ENCODE measurements around the gene ACBD5. TPM values are rescaled to one million over a fixed set of nuclear protein-coding genes. Genes with fewer than 3 reads are reported as not detected.
"Not testable (repeated sequence)": the region's sequence is repeated elsewhere in the genome, so short reads cannot be mapped to it uniquely, and the experiment has no call there.

ACBD5 gene
- total RNA-seq, 1 experiment from 2014 or later = 38.5 TPM

DNA sequence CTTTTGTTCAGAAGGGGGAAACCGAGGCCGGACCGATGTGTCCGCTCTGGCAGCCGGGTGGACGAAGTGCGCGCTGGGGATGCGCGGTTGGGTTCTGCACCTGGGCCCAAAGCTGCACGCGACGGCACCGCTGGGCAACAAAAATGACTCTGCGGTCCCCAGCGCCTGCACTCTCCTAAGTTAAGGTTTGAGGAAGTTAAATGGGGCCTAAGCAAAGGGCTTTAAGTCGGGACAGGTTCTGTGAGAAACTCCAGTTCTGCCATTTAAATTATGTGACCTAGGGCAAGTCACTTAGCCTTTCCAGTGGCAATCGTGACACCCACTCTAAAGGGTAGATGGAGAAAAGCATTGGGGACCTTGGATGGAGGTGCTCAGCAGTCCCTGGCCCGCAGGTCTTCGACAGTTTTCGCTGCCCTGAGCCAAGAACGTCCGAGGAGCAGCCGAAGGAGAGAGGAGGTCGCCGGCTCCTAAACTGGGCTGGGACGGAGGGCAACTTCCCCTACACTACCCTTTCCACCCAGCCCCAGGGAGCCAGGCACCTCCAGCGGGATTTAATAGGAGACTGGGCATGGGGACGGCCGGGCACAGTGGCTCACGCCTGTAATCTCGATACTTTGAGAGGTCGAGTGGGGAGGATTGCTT, 534 bp upstream of the ACBD5 start:
- DNase-seq (ENCODE audit: low spot score) = peak; percentile 16

DNA sequence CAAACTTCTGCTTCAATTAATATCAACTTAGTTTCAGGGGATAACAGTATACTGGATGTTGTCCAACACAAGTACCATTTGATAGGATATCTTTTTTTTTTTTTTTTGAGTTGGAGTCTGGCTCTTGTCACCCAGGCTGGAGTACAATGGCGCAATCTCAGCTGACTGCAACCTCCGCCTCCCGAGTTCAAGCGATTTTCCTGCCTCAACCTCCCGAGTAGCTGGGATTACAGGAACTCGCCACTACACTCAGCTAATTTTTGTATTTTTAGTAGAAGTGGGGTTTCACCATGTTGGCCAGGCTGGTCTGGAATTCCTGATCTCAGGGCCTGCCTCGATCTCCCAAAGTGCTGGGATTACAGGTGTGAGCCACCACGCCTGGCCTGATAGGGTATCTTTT, 3.1 kb downstream of the ACBD5 start:
- not testable (repeated sequence) for DNase-seq (ENCODE audit: low spot score)

DNA sequence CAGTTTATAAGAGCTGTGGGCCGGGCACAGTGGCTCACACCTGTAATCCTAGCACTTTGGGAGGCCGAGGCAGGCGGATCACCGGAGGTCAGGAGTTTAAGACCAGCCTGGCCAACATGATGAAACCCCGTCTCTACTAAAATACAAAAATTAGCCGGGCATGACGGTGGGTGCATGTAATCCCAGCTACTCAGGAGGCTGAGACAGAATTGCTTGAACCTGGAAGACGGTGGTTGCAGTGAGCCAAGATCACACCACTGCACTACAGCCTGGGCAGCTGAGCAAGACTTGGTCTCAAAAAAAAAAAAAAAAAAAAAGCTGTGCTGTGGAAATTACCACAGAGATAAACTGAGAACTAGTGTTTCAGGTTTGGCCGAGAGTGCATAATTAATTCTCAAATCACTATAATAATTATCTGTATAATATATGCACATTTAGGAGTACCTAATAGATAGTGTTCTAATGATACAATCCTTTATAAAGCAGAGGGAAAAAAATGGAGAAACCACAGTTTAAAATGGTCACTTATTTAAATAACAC, 3.9 kb downstream of the ACBD5 start:
- DNase-seq (ENCODE audit: low spot score) = not testable (repeated sequence)

DNA sequence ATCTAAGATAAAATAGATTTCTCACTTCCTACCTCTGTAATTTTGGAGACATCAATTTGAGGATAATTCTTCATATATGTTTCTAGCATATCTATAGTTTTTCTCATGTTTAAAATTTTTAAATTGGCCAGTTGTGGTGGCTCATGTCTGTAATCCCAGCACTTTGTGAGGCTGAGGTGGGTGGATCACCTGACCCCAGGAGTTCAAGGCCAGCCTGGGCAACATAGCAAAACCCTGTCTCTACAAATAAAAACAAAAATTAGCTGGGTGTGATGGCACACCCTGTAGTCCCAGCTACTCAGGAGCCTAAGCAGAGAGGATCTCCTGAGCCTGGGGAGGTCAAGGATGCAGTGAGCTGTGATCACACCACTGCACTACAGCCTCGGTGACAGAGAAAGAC, 4.9 kb downstream of the ACBD5 start:
- no peak for DNase-seq (ENCODE audit: low spot score)

DNA sequence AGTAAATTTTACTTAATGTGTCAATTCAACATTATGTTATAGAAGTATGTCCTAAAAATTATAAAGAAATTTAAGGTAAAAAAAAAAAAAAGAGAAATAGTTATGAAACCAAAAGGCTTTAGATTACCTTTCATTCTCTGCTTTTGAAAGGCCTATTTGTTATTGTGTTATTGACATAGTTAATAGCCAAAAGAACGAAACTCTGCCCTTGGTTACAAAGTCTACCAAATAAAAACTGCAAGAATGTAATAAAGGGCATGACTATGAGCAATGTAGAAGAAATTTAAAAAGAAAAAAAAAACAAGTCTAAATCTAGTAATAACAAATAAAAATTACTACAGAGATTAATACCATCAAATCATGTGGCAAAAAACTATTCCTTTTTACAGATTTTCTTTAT, 10.6 kb downstream of the ACBD5 start:
- DNase-seq (ENCODE audit: low spot score) = no peak

DNA sequence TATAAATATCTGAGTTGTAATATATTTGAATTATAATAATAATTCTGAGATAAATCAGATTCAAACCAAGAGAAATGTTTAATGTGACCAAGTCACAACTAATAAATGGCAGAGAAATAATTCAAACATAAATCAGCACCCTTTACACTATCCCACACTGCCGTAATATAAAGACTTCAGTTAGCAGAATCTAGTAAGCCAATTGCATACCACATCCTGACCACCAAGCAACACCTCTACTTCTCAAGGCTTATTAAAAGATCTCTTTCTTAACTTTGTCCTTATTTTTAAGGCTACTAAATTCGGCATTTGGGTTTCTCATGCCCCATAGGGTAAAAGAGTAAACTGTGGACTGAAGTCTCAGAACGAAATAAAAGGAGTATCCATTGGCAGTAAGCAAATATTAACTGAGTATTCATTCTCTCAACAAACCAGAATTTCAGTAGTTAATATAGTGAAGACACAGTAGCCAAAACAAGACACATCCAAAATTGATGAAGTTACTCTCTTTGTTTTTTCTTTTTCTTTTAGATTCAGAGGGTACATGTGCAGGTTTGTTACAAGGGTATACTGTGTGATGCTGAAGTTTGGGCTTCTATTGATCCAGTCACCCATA, 14.8 kb downstream of the ACBD5 start:
- no peak for DNase-seq (ENCODE audit: low spot score)

DNA sequence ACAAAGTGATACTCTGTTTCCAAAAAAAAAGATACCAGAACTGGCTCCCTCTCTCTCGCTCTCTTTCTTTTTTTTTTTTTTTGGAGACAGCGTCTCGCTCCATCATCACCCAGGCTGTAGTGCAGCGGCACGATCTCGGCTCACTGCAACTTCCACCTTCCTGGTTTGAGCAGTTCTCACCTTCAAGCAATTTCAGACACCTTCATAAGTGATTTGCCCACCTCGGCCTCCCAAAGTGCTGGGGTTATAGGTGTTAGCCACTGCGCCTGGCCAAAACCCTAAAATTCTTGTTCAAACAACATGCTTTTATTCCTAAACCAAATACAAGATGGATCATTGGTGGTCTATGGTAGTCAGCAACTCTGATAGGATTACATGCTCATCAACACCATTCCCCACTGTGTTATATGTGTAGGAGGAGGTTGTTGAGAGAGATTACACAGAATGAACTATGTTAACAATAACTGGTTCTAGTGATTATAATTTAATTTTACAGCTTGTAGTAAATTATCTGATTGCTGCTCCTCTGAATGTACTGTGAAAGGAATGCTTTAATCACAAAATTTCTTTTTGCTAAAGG, 15.5 kb downstream of the ACBD5 start:
- DNase-seq (ENCODE audit: low spot score) = no peak

DNA sequence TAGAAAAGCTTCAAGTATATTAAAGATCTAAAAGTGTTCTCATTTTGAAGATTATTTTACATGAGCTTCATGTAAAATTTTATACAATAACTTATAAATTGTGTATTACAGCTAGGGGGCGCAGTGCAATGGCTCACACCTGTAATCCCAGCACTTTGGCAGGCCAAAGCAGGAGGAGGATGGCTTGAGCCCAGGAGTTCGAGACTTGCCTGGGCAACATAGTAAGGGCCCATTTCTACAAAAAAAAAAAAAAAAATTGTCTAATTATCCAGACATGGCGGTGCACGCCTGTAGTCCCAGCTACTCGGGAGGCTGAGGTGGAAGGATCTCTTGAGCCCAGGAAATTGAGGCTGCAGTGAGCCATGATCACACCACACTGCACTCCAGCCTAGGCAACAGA, 16.6 kb downstream of the ACBD5 start:
- DNase-seq (ENCODE audit: low spot score) = peak; percentile 53

DNA sequence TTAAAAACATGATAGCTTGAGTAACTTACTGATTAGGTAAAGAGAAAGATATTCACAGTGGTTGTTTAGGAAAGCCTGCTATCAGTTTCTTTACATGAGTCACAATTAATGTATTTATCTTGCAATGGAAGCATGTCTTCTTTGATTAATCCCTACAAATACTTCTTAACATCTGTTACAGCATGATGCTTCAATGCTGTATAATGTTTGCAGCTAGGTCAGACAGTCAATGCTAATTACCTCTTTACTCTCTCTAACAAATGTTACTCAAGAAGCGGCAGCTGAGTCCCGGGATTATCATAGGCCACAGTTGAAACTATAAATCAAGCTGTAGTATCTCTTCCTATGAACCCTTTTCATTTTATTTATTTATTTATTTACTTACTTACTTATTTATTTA, 33.2 kb downstream of the ACBD5 start:
- no peak for DNase-seq (ENCODE audit: low spot score)

DNA sequence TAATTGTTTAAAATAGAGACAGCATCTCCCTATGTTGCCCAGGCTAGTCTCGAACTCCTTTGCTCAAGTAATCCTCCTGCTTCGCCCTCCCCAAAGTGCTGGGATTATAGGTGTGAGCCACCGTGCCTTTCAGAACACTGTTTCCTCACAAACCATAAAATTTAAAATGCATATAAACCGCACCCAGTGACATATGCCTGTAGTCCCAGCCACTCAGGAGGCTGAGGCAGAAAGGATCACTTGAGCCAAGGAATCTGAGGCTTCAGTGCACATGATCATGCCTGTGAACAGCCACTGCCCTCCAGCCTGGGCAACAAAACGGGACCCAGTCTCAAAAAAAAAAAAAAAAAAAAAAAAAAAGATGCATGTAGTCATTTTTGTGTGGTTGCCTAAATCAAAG, 36.8 kb downstream of the ACBD5 start:
- DNase-seq (ENCODE audit: low spot score) = no peak

DNA sequence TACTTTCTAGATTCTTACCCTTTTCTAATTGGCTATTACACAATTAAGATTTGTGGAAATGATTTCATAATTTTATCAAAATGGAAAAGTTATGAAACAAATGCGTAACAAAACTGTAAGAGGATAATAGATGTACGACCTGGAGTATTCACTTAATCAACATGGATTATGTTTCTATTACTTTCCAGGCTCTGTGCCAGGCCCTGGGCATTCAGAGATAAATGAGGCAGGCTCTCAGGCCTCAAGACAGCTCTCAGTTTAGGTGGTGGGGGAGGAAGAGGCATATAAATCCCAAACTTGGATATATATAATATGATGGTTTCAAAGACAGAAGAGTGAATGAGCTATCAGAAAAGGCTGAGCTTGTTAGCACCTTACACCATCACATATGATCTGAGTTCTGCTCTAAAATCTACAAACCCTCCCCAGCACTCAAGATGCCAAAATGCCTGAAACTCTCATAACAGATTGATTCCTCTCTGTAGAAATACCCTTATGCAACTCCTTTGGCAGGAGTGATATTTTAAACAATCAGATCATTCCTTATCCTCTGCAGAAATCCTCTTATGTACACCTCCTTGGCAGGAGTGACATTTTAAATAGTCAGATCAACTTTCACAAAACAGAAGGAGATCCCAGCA, 42.5 kb downstream of the ACBD5 start:
- DNase-seq (ENCODE audit: low spot score) = no peak

DNA sequence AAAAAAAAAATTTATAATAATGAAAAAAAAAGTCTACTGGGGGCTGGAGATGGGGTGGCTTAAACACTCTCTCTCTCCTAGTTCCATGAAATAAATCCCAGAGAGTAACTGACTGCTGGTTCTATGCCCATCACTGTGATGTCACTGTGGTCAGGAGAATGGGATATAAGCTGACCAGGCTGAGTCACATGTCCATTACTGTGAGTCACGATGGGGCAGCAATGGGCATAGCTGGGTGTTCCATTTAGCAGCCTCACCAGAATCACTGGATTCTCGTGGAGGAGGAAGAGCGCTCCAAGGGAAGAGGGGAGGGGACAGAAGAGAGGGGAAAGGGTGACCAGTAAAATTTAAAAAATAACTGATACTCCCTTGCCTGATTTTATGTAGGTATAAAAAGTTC, 48.3 kb downstream of the ACBD5 start:
- DNase-seq (ENCODE audit: low spot score) = peak; percentile 99

DNA sequence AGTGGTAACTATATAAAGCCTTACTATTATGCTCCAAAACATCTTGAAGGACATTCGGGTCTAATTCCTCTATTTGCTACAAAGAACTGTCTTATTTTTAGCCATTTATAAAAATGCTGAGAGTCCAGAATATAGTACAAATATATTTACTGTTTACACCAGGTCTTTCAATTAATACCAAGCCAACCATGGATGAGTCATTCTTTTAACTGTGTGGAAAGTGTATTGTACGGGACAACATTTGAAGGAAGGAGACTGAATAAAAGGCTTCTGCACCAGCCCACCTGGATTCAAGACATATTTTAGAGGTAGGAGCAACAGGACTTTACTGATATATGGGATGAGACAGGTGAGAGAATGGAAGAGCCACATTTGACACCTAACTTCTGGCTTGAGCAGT, 50.1 kb downstream of the ACBD5 start:
- no peak for DNase-seq (ENCODE audit: low spot score)

DNA sequence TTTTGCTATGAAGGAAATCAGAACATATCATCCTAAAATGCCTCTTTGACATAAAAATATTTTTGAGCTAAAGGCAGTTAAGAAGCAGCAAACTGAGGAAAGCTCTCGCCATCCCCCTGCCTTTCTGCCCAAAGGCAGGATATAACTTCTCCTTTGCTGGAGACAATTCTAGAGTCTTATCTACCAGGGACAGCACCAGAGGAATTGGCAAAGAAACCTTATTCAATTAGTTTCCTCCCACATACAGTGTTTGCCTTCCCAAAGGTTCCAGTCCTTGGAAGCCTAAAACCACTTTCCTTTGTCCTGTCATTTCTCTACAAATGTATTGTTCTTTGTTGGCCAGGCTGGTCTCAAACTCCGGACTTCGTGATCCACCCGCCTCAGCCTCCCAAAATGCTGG, 51.7 kb downstream of the ACBD5 start:
- no peak for DNase-seq (ENCODE audit: low spot score)

DNA sequence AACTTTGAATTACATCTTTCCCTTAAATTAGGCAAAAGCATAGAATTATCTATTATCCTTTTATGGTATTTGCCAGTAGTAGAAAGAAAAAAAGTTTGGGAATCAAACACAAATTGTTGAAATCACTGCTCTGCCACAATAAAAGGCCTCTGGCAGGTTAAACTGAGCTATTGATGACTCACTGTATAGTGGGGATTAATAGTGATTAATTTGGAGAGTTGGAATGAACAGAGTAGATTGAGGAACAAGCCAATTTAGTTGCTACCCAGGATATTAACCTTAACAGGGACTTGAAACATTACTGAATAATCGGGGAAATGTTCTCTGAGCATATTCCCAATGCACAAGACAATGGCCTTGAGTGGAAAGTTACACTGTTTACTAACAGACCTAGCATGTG, 52.3 kb downstream of the ACBD5 start:
- no peak for DNase-seq (ENCODE audit: low spot score)

DNA sequence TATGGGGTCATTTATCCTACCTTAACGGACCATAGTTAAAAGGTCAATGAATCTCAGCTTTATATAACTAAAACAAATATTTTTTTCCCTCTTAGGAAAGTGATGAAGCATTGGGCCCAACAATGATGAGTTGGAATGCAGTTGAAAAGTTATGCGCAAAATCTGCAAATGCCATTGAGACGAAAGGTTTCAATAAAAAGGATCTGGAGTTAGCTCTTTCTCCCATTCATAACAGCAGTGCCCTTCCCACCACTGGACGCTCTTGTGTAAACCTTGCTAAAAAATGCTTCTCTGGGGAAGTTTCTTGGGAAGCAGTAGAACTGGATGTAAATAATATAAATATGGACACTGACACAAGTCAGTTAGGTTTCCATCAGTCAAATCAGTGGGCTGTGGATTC, 70.7 kb downstream of the ACBD5 start:
- DNase-seq (ENCODE audit: low spot score) = no peak

DNA sequence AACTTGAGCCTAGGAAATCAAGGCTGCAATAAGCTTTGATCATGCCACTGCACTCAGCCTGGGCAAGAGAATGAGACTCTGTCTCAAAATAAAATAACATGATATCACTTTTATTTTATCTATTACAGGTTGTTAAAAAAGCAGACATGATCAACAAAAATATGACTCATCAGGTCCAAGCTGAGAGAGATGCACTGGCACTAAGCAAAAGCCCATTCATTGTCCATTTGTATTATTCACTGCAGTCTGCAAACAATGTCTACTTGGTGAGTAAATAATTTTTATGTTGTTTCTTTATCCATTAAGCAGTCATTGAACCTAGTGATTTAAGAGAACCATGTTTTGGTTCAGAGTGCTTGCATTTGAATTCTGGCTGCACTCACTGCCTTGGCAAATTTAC, 82.2 kb downstream of the ACBD5 start:
- peak; percentile 19 for DNase-seq (ENCODE audit: low spot score)

DNA sequence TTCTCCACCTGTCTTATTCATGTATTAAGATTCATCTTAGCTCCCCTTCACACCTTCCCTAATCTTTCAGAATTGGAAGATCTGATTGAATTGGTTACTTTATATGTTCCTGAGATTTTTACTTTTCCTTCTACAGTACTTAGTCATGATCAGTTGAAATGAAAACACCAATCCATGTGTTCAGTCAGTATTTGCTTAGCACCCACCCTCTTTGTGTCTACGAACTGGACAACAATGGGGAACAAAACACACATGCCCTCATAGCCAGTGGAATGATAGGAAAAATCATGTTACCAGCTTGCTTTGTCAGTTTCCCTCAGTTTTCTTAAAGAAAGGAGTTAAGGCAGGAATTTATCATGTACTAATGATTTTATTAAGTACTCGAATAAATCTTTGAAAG, 83.4 kb downstream of the ACBD5 start:
- DNase-seq (ENCODE audit: low spot score) = no peak

DNA sequence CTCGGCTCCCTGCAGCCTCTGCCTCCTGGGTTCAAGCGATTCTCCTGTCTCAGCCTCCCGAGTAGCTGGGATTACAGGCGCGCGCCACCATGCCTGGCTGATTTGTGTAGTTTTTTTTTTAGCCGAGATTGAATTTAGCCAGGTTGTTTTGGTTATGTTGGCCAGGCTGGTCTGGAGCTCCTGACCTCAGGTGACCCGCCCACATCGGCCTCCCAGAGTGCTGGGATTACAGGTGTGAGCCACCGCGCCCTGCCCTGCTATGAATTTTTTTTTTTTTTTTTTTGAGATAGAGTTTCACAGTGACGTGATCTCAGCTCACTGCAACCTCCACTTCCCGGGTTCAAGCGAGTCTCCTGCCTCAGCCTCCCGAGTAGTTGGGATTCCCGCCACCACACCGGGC, 84.0 kb downstream of the ACBD5 start:
- not testable (repeated sequence) for DNase-seq (ENCODE audit: low spot score)

DNA sequence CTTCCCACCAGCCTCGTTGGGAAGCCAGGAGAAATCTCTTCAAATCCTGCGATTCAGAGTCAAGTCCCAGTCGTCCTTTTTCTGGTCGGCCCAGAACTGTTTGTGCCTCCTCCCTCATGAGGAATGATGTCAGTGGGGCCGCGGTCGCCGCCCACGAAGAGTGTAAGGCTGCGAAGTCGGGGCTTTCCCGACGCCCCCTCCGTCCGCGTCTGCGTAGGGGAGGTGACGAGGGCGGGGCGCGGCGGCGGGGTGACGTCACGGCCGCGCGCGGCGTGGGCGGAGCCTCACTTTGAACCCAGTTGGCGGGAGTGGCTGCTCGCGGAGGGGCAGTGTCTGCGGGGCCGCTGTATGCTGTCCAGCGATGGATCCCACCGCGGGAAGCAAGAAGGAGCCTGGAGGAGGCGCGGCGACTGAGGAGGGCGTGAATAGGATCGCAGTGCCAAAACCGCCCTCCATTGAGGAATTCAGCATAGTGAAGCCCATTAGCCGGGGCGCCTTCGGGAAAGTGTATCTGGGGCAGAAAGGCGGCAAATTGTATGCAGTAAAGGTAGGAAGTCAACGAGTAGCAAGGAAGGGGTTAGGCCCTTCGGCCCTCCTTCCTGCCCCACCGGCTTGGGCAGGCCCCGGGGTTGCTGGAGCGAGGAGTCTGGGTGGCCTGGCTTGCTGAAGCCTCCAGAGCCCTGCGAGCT, 85.4 kb downstream of the ACBD5 start, which contains the start of gene MASTL:
TSS of gene MASTL (plus strand) at position 287 of the 689 bp plus-strand sequence. CDS start at position 362, 75 bp downstream.
- DNase-seq (ENCODE audit: low spot score) = peak; percentile 89

DNA sequence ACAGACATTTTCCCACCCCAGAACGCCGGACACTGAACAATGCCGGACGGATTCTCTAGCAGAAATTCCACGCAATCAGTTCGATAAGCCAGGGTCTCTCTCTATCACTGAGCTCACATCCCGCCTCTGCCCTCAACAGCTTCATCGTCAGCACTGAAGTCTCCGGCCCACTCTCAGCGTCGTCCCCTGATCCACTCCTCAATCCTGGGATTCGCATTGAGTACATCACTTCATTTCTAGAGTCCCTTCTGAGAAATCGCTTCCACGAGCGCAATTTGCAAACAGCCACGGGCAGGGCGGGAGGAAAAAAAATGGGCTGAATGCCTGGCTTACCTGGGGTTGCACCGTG, 86.8 kb downstream of the ACBD5 start:
- DNase-seq (ENCODE audit: low spot score) = peak; percentile 46

DNA sequence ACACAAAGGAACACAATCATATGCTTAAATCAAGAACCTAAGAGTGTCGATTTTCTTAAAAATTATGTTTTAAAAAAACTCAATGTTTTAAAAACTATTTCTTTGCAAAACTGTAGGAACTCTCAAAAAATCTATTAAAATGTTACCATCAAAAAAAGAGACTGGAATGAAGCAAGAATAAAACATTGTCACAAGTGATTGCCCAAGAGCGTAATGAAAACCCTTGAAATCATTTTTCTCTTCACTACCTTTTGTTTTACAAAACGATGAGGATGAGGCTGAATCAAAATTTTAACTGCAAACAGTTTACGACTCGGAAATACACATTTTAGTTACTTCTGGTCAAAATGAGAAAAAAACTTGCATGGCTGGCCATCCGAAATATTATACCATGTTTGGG, 87.3 kb downstream of the ACBD5 start:
- no peak for DNase-seq (ENCODE audit: low spot score)

Measured in A172 (cell line).